ENCODE results near the gene PSME3IP1. TPM values are rescaled to one million over a fixed set of nuclear protein-coding genes. Genes with fewer than 3 reads are reported as not detected.

PSME3IP1 gene
- total and polyA plus RNA-seq, 2 donors from 2014 or later: 79.1 to 84.6 TPM

GRCh38 chr16:57130950-57131321, 54.9 kb downstream of the PSME3IP1 start:
- Histone ChIP-seq H3K27me3 (ENCODE audit: control insufficient read depth, insufficient read depth, low read length) (no peaks in the 10 kb centered on the region), H3K4me3 (ENCODE audit: low read length in 3 of 3) (no peak overlapping the region), H3K9me3 (ENCODE audit: control insufficient read depth in 2 of 3, insufficient read depth in 1 of 3, low read length in 3 of 3) (no peaks in the 10 kb centered on the region), H3K4me1 (ENCODE audit: control insufficient read depth in 2 of 3, insufficient read depth in 2 of 3, low read depth in 1 of 3, low read length in 3 of 3) (no peaks in the 10 kb centered on the region), H3K27ac (ENCODE audit: low read depth in 2 of 2, low read length in 2 of 2) (no peak overlapping the region), H3K36me3 (ENCODE audit: control insufficient read depth in 2 of 3, insufficient read depth in 3 of 3, low read length in 3 of 3) (no peaks in the 10 kb centered on the region), H3K9ac (ENCODE audit: low read length in 3 of 3) (no peak overlapping the region)
- no peak for DNase-seq
- no peak for TF ChIP-seq CTCF (IDR thresholded peaks at IDR 0.05; ENCODE audit: borderline replicate concordance, extremely low read depth, insufficient read depth)
- no peak for FAIRE-seq
- intact Hi-C loops (cut with DNase I): no loop called here

- Histone ChIP-seq H3K9ac (ENCODE audit: low read length in 3 of 3) (no peak overlapping the region), H3K27ac (ENCODE audit: low read depth in 2 of 2, low read length in 2 of 2) (no peak overlapping the region), H3K4me1 (ENCODE audit: control insufficient read depth in 2 of 3, insufficient read depth in 2 of 3, low read depth in 1 of 3, low read length in 3 of 3) (no peaks in the 10 kb centered on the region), H3K9me3 (ENCODE audit: control insufficient read depth in 2 of 3, insufficient read depth in 1 of 3, low read length in 3 of 3) (no peaks in the 10 kb centered on the region), H3K4me3 (ENCODE audit: low read length in 3 of 3) (no peak overlapping the region), H3K36me3 (ENCODE audit: control insufficient read depth in 2 of 3, insufficient read depth in 3 of 3, low read length in 3 of 3) (no peaks in the 10 kb centered on the region), H3K27me3 (ENCODE audit: control insufficient read depth, insufficient read depth, low read length) (no peaks in the 10 kb centered on the region)
- no peak for FAIRE-seq
- intact Hi-C loops (cut with DNase I): no loop called here
- peak in 1 of 5 donors; percentile 43 for DNase-seq
- no peak for TF ChIP-seq CTCF (IDR thresholded peaks at IDR 0.05; ENCODE audit: borderline replicate concordance, extremely low read depth, insufficient read depth)
Measured at GRCh38 chr16:57128771-57129389, 57.0 kb downstream of the PSME3IP1 start.

GRCh38 chr16:57127836-57128235, 58.0 kb downstream of the PSME3IP1 start:
- H3K9ac ChIP-seq (ENCODE audit: low read length in 3 of 3): no peak overlapping the region
- FAIRE-seq (no peak), DNase-seq (no peak)
- H3K27me3 ChIP-seq (ENCODE audit: control insufficient read depth, insufficient read depth, low read length): no peaks in the 10 kb centered on the region
- intact Hi-C loops (cut with DNase I): no loop called here
- no peak for TF ChIP-seq CTCF (IDR thresholded peaks at IDR 0.05; ENCODE audit: borderline replicate concordance, extremely low read depth, insufficient read depth)
- H3K9me3 ChIP-seq (ENCODE audit: control insufficient read depth in 2 of 3, insufficient read depth in 1 of 3, low read length in 3 of 3): no peaks in the 10 kb centered on the region
- H3K36me3 ChIP-seq (ENCODE audit: control insufficient read depth in 2 of 3, insufficient read depth in 3 of 3, low read length in 3 of 3): no peaks in the 10 kb centered on the region
- no peak overlapping the region for H3K27ac ChIP-seq (ENCODE audit: low read depth in 2 of 2, low read length in 2 of 2)
- H3K4me3 ChIP-seq (ENCODE audit: low read length in 3 of 3): no peak overlapping the region
- no peaks in the 10 kb centered on the region for H3K4me1 ChIP-seq (ENCODE audit: control insufficient read depth in 2 of 3, insufficient read depth in 2 of 3, low read depth in 1 of 3, low read length in 3 of 3)

Data from kidney (tissue), 14 donors.